ENCODE measurements around the gene ATP6V1E1.
A peak's percentile ranks its signal among the peaks of the same experiment; 100 is the strongest.
"Not testable (repeated sequence)": the region's sequence is repeated elsewhere in the genome, so short reads cannot be mapped to it uniquely, and the experiment has no call there.

The ATP6V1E1 gene

DNA sequence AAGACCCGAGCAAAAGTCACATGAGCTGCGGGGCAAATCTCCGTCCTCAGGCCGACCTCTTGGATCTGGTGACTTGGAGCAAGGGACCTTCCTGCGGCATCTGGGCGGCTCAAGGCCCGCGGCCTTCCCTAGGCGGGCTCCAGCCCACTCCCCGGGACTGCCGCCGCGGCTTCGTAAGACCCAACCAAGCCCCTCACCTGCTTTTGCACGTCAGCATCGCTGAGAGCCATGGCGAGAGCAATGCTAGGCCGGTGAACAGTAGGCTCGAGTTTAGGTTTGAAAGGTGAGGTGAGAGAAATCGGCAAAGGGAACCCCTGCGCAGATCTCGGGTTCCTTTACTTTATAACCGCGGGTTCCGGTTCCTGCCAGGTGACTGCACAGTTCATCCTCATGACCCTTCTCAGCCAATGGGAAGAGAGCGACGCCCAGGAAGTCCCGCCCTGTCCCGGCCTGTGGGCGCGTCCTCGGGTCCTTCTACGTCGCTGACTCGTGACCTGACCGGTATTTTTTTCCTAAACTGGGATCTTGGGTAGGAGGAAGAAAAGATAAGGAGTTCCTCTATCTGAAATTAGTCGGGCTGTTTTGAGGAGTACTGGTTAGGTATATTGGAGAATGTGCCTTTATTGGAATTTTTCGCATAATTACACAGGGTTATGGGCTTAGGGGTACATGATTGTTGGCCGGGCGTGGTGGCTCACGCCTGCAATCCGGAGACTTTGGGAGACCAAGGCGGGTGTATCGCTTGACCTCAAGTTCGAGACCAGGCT is at the start of gene ATP6V1E1:
ATP6V1E1 (minus strand) TSS at position 344 of the 767 bp plus-strand sequence; CDS start at position 230, 114 bp downstream.
- DNase-seq (ENCODE audit: low spot score): peak; percentile 95

DNA sequence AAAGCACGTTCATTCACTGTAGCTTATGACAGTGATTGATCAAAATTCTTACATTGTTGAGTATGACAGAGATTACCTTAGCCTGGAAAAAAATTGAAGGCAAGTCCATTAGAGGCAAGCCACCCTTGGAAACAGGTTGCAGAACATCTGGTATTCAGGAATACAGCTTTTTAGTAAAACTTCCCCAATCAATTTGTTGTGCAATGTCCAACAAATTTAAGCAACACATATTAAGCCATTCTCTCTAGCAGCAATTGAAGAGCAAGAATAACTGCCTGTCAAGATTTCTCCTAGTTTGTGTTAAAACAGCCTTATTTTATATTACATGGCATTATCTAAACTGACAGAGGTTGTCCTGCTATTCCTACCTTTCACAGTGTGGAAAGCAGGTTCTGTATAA is 47.0 kb upstream of the ATP6V1E1 start:
- no peak for DNase-seq (ENCODE audit: low spot score)

DNA sequence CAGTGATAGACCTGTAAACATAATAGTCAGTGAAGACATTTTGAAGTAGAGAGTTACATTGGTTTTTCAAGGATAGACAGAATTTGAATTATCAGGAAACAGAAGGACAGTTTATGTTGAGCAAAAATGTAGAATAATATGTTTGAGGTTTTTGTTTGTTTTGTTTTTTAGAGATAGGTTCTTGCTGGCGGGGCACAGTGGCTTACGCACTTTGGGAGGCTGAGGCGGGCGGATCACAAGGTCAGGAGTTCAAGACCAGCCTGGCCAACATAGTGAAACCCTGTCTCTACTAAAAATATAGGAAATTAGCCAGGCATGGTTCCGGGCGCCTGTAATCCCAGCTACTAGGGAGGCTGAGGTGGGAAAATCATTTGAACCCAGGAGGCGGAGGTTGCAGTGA is 45.6 kb upstream of the ATP6V1E1 start:
- no peak for DNase-seq (ENCODE audit: low spot score)

DNA sequence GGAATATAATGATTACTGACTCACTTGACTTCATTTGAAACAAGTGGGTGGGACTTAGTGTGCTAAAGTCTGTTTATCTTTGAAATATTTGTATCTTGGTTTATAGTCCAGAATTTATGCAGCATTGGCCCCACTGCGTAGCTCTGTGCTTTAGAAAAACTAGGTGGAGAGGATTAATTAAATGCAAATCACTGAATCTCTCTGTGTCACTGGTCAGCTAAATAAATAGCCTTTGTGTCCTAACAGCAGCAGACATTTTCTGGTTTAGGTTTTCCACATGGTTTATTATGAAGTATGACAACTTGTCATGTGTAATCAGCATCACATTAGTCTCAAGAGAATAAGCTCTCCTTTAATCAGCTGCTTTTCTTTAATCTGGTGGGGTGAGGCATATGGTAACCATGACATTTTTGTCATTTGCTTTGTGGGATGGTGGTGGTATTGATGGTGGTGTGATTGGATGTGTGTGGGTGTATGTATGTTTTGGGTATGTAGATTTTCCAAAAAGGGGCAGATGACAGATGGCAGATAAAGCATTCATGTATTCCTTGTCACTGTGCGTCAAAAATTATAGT is 44.0 kb upstream of the ATP6V1E1 start:
- DNase-seq (ENCODE audit: low spot score): no peak

DNA sequence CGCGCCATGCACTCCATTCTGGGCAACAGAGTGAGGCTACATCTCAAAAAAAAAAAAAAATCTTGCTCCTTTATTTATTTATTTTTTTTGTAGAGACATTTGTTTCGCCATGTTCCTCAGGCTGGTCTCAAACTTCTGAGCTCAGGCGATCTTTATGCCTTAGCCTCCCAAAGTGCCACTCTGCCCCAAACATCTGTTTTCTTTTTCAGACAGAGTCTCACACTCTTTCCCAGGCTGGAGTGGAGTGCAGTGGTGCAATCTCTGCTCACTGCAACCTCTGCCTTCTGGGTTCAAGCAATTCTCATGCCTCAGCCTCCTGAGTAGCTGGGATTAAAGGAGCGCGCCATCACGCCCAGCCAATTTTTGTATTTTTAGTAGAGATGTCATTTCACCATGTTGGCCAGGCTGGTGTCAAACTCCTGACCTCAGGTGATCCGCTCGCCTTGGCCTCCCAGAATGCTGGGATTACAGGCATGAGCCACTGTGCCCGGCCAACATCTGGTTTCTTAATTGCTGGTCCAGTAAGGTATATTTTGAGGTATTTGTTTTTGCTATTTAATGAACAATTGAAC is 43.1 kb upstream of the ATP6V1E1 start:
- not testable (repeated sequence) for DNase-seq (ENCODE audit: low spot score)

DNA sequence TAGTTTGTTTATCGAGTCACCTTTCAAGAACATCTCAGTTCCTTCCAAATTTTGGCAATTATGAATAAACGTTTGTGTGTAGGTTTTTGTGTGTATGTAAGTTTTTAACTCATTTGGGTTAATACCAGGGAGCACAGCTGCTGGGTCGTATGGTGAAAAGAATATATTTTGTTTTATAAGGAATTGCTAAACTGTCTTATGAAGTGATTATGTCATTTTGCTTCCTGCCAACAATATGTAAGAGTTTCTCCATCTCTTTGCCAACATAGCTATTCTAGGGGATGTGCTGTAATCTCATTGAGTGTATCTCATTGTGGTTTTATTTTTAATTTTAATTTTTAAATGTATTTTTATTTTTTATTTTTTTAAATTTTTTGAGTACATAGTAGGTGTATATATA is 37.3 kb upstream of the ATP6V1E1 start:
- no peak for DNase-seq (ENCODE audit: low spot score)

DNA sequence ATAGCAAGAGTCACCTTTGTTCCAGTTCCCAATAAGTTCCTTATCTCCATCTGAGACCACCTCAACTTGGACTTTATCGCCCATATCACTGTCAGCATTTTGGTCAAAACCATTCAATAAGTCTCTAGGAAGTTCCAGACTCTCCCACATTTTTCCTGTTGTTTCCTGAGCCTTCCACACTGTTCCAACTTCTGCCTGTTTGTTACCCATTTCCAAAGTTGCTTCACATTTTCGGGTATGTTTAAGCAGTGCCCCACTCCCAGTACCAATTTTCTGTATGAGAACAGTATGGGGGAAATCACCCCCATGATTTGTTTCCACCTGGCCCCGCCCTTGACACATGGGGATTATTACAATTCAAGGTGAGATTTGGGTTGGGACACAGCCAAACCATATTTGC is 36.7 kb upstream of the ATP6V1E1 start:
- DNase-seq (ENCODE audit: low spot score): no peak

DNA sequence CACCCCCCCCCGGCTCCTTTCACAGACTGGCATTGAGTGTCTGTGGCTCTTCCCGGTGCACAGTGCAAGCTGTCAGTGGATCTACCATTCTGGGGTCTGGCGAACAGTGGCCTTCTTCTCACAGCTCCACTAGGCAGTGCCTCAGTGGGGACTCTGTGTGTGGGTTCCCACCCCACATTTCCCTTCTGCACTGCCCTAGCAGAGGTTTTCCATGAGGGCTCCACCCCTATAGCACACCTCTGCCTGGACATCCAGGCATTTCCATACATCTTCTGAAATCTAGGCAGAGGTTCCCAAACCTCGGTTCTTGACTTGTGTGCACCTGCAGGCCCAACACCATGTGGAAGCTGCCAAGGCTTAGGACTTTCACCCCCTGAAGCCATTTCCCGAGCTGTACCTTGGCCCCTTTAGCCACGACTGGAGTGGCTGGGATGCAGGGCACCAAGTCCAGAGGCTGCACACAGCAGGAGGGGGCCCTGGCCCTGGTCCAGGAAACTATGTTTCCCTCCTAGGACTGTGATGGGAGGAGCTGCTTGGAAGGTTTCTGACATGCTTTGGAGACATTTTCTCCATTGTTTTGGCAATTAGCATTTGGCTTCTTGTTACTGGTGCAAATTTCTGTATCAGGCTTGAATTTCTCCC is 36.0 kb upstream of the ATP6V1E1 start:
- DNase-seq (ENCODE audit: low spot score): no peak

DNA sequence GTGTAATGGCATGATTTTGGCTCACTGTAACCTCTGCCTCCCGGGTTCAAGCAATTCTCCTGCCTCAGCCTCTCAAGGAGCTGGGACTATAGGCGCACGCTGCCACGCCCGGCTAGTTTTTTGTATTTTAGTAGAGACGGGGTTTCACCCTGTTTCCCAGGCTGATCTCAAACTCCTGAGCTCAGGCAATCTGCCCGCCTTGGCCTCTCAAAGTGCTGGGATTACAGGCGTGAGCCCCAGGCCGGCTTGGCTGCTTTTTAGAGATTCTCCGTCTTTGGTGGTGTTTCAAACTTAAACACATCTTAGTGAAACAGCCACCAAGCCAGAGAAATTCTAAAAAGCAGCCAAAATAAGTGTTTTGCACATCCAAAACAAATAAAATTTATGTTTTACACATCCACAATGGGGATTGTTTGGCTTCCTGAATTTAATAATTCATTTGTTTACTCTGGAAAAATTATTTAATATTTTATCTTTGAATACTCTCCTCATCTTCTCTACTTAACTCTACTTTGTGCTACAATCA is 28.4 kb upstream of the ATP6V1E1 start:
- no peak for DNase-seq (ENCODE audit: low spot score)

DNA sequence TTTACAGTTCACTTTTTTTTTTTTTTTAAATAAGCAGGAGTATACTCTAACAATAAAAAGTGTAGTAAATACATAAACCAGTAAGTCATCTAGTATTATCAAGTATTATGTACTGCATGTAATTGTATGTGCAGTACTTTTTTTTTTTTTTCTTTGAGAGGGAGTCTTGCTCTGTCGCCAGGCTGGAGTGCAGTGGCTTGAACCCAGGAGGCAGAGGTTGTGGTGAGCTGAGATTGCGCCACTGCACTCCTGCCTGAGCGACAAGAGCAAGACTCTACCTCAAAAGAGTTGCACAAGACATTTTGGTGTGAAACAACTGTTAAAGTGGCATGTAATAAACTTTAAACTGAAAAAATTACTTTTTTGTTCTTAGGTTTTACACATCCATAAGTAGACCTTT is 26.7 kb upstream of the ATP6V1E1 start:
- no peak for DNase-seq (ENCODE audit: low spot score)

DNA sequence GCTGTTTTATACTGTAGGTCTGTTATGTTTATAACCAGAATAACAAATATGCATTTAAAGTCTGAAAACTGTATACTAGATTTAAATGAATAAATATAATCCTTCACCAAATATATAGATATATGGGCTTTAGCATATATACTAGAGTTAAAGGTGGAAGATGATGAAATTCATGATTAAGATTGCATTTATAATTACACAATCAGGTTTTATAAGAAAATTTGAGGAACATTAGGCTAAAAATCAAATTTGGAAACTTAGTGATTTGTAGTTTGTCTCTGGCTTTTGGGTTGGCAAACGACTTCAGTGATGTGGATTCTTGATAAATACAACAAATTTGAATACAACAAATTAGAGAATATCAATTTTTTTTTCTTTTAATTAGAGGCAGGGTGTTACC is 20.0 kb upstream of the ATP6V1E1 start:
- DNase-seq (ENCODE audit: low spot score): no peak

DNA sequence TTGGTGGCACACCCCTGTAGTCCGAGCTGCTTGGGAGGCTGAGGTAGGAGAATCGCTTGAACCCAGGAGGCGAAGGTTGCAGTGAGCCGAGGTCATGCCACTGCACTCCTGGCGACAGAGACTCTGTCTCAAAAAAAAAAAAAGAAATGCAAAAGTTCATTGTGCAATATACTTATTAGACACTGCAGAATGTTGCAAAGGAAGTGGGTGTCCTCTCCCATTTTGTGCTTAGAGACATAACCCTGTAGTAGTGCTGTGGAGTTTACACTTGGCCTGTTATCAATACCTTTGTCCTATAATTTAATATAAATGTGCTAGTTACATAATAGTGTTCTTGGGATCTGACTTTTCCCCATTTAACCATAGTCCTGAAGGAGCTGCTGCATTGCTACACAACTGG is 19.4 kb upstream of the ATP6V1E1 start:
- DNase-seq (ENCODE audit: low spot score): no peak

DNA sequence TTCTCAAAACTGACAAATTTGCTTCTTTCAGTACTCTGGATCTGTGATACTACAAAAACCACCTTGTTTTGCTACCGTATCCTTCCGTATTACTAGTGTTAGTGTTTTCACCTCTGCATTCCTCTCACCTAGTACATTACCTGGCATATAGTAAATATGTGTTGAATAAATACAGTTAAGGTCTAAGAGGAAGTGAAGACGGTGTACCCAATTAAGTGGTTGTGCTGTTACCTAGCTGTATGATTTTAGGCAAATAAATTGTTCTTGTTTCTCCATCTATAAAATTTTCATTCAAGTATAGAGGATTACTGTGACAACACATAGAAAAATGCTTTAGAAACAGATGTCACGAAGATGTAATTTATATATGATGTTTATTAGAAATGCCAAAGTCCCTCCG is 18.9 kb upstream of the ATP6V1E1 start:
- no peak for DNase-seq (ENCODE audit: low spot score)

DNA sequence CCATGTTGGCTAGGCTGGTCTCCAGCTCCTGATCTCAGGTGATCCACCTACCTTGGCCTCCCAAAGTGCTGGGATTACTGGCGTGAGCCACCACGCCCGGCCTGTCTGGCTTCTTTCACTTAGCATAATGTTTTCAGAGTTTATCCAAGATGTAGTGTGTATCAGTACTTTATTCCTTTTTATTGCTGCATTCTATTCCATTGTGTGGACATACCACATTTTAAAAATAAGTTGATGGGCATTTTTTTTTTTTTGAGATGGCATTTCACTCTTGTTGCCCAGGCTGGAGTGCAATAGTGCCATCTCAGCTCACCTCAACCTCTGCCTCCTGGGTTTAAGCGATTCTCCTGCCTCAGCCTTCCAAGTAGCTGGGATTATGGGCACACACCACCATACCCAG is 13.8 kb upstream of the ATP6V1E1 start:
- DNase-seq (ENCODE audit: low spot score): not testable (repeated sequence)

DNA sequence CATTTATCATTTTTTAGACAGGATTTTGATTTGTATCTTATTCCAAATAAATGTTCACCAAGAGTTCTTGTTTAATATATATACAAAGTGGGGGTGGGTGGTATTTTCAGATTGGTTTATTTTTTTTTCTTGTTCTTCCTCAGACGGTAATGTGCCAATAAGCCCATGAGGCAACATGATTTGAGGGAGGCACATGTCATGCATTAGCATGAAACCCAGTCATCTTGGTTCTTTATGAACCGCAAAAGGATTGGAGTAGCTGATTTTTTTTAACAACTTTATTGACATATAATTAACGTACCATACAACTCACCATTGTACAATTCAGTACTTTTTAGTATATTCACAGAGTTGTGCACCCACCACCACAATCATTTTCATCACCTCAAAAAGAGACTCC is 12.7 kb upstream of the ATP6V1E1 start:
- no peak for DNase-seq (ENCODE audit: low spot score)

DNA sequence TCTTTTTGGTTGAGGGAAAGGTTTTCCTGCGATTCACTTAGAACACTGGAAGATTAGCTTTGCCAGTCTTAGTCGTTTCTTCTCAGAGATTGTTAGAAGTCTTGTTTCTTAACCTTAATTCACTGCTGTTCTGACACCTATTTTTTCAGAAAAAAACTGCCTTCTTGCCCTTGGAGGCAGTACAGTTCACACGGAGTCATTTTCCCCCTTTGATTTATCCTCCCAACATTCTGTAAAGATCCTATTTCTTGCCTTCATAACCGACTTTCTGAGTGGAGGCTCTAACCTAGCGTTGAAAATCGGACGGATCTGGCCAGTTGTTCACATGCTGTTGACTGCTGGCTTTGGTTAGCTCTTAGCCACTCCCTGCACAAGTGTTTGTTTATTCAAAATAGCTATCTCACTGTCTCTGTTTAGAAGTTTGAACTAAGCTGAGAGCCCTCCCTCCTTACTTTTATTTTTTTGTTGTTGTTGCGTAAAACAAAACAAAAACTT is 10.7 kb upstream of the ATP6V1E1 start:
- DNase-seq (ENCODE audit: low spot score): no peak

DNA sequence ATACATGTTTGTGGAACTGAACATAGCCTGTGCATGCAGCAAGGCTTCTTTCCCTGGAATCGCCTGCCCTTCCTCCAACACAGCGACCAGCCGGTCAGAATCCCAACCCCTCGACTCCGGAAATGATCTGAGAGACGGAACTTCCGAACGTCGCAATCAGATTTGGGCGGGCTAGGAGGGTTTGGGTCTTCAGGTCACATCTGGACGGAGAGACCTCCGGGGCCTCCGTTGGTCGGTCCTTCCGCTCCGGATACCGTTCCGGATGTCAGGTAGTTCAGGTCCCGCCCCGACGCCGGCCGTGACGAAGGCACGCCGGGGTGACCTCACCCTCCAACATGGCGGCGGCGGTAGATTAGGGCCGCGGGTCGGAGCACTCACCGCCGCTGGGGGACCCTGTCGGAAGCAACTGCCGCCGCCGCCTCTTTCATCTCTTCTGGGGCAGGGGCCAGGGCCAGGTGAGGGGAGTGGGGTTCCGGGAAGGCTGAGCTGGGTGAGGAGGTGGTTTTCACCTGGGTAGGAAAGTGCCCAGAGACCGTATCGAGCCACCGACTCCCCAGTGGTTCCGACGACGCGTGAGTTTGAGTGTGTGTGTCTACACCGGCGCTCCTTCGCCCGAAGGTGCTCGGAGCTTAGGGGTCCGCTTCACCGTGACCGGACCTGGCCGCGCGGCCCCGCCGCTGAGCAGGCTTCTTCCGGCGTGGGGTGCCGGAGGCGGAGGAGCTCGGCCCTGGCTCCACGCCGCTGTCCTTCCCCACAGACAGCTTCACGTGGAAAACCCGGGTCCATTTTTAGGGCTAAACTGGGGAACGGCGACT is 10.1 kb upstream of the ATP6V1E1 start, which contains the start of gene BCL2L13:
BCL2L13 (plus strand) TSS at position 326 of the 815 bp plus-strand sequence. CDS start 16,955 bp downstream, outside the sequence.
- peak; percentile 84 for DNase-seq (ENCODE audit: low spot score)

DNA sequence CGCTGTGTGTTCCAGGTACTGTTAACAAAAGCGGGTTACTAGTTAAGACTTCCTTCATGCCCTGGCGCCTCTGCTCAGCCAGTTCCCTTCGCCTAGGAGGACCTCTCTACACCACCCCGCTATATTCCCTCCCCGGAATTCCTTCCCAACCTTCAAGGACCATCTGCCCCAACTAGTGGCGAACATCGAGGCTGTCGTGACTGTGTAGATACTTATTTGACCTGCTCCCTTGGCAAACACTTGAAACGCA is 9.6 kb upstream of the ATP6V1E1 start:
- no peak for DNase-seq (ENCODE audit: low spot score)

DNA sequence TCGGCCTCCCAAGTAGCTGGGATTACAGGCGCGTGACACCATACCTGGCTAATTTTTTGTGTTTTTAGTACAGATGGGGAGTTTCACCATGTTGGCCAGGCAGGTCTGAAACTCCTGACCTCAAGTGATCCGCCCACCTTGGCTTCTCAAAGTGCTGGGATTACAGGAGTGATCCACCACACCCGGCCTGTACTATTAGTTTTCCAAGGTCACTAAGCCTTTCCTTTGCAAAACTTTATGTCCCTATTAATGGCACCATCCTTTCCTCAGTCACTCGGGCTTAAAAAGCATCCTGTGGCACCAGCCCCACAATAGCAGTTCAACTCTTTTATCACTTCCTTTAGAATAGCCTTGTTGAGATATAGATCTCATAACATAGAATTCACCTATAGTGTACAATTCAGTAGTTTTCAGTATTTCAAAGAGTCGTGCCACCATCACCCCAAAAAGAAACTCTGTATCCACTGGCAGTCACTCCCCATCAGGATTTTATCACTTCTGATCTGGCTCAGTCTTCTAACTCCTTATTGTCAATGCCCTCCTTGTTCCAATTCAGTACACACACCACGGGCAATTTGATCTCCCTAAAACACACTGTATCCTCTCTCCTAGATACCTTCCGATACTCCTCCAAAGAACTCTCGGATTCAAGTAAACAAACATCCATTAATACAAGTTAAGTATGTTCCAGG is 9.1 kb upstream of the ATP6V1E1 start:
- no peak for DNase-seq (ENCODE audit: low spot score)

DNA sequence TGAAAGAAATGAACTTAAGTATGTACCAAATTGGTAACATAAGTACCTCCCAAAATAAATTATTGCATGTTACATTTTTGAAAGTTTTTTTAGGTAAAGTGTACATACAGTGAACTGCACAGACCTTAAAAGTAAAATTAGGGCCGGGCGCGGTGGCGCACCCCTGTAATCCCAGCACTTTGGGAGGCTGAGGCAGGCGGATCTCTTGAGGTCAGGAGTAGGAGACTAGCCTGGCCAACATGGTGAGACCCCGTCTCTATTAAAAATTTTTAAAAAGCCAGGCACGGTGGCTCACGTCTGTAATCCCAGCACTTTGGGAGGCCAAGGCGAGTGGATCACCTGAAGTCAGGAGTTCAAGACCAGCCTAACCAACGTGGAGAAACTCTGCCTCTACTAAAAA is 8.3 kb upstream of the ATP6V1E1 start:
- DNase-seq (ENCODE audit: low spot score): not testable (repeated sequence)

DNA sequence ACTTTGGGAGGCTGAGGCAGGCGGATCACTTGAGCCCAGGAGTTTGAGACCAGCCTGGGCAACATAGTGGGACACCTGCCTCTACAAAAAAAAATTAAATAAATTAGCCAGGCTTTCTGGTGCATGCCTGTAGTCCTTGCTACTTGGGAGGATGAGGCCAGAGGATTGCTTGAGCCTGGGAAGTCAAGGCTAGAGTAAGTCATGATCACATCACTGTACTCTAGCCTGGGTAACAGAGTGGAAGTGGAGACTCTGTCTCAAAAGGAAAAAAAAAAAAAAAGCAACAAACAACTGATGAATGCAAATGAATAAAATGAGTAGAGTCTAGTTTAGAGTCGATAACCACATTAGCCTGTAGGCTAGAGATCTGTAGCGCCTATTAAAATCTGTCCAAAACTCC is 6.1 kb upstream of the ATP6V1E1 start:
- DNase-seq (ENCODE audit: low spot score): no peak
